ENCODE measurements around the gene TEX13A.
"Not testable (repeated sequence)": the region's sequence is repeated elsewhere in the genome, so short reads cannot be mapped to it uniquely, and the experiment has no call there.

The TEX13A gene

DNA sequence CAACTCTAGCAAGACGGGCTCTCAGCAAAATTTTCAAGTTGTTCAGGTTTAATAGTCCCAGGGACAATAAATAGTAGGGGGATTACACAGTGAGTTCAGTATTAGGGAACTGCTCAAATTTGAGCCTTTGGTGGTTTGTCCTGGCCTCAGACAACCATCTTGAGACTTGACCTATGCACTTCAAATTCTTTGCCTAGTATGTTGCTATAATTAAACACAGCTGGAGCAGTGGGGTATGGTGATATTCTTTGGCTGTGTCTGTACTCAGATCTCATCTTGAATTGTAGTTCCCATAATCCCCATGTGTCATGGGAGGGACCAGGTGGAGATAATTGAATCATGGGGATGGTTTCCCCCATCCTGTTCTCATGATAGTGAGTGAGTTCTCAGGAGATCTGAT, 43.3 kb upstream of the TEX13A start:
- DNase-seq (ENCODE audit: extremely low read depth, insufficient read length) = no peak
- Histone ChIP-seq H3K27me3 (replicated peaks; ENCODE audit: control insufficient read depth, insufficient read depth, low read length) (no peaks in the 10 kb centered on the region), H3K4me3 (replicated peaks; ENCODE audit: low read depth, low read length) (no peak overlapping the region)

DNA sequence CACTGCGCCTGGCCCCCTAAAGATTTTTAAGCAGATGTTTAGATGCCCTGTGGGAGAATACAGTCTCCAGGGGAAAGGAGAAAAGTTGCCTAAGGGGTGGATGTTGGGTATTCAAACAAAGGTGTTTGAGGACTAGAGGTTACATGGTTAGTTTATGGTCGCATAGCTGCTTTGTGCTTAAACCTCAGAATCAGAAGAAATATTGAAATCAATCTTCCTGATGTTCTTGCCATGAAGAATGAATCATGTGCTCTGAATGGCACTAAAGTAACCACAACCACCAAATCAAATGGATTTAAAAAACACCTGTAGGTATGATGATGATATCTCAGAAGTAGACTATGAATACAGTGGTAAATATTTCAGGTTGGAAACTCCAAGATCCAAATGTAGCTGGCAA, 42.7 kb upstream of the TEX13A start:
- Histone ChIP-seq H3K4me3 (replicated peaks; ENCODE audit: low read depth, low read length) (no peak overlapping the region), H3K36me3 (ENCODE audit: control insufficient read depth, insufficient read depth, low read length) (no peaks in the 10 kb centered on the region), H3K27me3 (replicated peaks; ENCODE audit: control insufficient read depth, insufficient read depth, low read length) (no peaks in the 10 kb centered on the region)
- DNase-seq (ENCODE audit: extremely low read depth, insufficient read length) = no peak
- TF ChIP-seq, protein P1, sequence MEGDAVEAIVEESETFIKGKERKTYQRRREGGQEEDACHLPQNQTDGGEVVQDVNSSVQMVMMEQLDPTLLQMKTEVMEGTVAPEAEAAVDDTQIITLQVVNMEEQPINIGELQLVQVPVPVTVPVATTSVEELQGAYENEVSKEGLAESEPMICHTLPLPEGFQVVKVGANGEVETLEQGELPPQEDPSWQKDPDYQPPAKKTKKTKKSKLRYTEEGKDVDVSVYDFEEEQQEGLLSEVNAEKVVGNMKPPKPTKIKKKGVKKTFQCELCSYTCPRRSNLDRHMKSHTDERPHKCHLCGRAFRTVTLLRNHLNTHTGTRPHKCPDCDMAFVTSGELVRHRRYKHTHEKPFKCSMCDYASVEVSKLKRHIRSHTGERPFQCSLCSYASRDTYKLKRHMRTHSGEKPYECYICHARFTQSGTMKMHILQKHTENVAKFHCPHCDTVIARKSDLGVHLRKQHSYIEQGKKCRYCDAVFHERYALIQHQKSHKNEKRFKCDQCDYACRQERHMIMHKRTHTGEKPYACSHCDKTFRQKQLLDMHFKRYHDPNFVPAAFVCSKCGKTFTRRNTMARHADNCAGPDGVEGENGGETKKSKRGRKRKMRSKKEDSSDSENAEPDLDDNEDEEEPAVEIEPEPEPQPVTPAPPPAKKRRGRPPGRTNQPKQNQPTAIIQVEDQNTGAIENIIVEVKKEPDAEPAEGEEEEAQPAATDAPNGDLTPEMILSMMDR (IDR thresholded peaks at IDR 0.05; ENCODE audit: insufficient read depth, low read length, poor library complexity, severe bottlenecking) = no peak

More for the DNA sequence above, 43.3 kb upstream of the TEX13A start:
- no peaks in the 10 kb centered on the region for H3K36me3 ChIP-seq (ENCODE audit: control insufficient read depth, insufficient read depth, low read length)
- TF ChIP-seq, protein P1 (IDR thresholded peaks at IDR 0.05; ENCODE audit: insufficient read depth, low read length, poor library complexity, severe bottlenecking) = no peak

DNA sequence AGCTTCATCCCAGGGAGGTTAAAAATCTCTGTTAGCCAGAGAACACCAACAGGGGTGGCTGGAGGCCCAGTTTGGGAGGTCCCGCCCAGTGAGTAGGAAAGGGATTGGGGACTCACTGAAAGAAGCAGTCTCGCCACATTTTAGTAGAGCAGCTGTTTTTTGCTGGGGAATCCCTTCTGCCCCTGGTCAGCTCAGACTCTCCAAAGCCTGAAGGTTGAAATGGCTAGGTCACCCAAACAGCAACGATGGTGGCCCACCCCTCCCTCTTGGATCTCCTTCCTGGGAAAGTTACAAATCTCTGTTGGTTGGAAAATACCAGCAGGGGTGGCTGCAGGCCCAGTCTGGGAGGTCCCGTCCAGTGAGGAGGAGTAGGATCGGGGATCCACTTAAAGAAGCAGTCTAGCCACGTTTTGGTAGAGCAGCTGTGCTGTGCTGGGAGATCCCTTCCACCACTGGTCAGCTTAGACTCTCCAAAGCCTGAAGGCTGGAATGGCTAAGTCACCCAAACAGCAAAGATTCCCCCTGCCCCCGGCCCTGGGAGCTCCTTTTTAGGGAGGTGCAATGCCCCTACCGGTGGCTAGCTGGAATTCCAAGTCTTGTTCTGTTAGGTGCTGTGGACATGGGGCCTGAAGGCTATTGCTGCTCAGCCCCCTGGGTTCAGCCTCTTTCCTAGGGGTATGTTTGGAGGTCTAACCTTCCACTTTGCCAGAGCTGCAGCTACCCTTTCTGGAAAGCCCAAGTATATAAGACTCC, 40.0 kb upstream of the TEX13A start:
- no peak overlapping the region for H3K4me3 ChIP-seq (replicated peaks; ENCODE audit: low read depth, low read length)
- H3K27me3 ChIP-seq (replicated peaks; ENCODE audit: control insufficient read depth, insufficient read depth, low read length) = no peaks in the 10 kb centered on the region
- TF ChIP-seq, protein P1 (IDR thresholded peaks at IDR 0.05; ENCODE audit: insufficient read depth, low read length, poor library complexity, severe bottlenecking) = no peak
- H3K36me3 ChIP-seq (ENCODE audit: control insufficient read depth, insufficient read depth, low read length) = no peaks in the 10 kb centered on the region
- DNase-seq (ENCODE audit: extremely low read depth, insufficient read length) = no peak

DNA sequence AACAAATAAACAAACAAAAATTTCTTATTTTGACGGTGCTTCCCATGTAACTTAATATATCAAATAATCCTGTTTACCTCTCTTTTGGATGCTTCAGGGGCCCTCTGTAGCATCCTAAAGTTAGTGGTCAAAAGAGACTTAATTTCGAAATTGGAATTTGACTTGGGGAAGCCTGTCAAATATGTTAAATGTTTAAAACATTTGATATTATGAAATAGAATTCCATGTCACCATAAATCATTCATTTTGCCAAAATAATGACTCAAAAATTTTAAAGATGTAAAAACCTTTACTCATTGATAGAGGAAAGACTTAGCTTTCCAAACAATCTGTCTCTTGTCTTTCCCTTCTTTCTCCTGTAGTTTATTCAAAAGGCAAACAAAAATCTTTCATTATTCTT, 20.6 kb upstream of the TEX13A start:
- DNase-seq (ENCODE audit: extremely low read depth, insufficient read length) = no peak
- Histone ChIP-seq H3K27me3 (replicated peaks; ENCODE audit: control insufficient read depth, insufficient read depth, low read length) (no peaks in the 10 kb centered on the region), H3K4me3 (replicated peaks; ENCODE audit: low read depth, low read length) (no peak overlapping the region), H3K36me3 (ENCODE audit: control insufficient read depth, insufficient read depth, low read length) (no peaks in the 10 kb centered on the region)
- TF ChIP-seq, protein P1 (IDR thresholded peaks at IDR 0.05; ENCODE audit: insufficient read depth, low read length, poor library complexity, severe bottlenecking) = no peak

DNA sequence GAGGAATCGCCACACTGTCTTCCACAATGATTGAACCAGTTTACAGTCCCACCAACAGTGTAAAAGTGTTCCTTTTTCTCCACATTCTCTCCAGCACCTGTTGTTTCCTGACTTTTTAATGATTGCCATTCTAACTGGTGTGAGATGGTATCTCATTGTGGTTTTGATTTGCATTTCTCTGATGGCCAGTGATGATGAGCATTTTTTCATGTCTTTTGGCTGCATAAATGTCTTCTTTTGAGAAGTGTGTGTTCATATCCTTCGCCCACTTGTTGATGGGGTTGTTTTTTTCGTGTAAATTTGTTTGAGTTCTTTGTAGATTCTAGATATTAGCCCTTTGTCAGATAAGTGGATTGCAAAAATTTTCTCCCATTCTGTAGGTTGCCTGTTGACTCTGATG, 16.9 kb upstream of the TEX13A start:
- not testable (repeated sequence) for H3K4me3 ChIP-seq (replicated peaks; ENCODE audit: low read depth, low read length); H3K36me3 ChIP-seq (ENCODE audit: control insufficient read depth, insufficient read depth, low read length); H3K27me3 ChIP-seq (replicated peaks; ENCODE audit: control insufficient read depth, insufficient read depth, low read length); DNase-seq (ENCODE audit: extremely low read depth, insufficient read length)

DNA sequence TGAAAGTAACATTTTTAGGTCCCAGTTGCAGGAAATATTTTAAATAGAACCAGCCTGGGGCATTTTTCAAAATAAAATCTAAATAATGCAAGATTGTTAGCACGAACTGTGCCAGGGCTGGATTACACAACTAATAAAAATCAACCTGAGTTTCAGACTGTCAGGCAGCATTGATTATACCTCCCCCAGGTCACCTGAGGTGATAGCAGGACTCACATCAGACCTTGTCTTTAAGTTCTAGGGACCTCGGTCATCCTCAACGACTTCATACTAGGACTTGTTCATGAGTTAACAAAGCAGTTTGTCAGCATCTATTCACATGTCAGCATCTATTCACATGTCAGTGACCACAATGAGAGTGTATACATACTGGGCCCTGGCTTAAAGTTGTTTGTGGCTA, 8.7 kb upstream of the TEX13A start:
- no peak for DNase-seq (ENCODE audit: extremely low read depth, insufficient read length)
- no peaks in the 10 kb centered on the region for H3K36me3 ChIP-seq (ENCODE audit: control insufficient read depth, insufficient read depth, low read length)
- no peaks in the 10 kb centered on the region for H3K27me3 ChIP-seq (replicated peaks; ENCODE audit: control insufficient read depth, insufficient read depth, low read length)
- H3K4me3 ChIP-seq (replicated peaks; ENCODE audit: low read depth, low read length) = no peak overlapping the region
- TF ChIP-seq, protein P1 (IDR thresholded peaks at IDR 0.05; ENCODE audit: insufficient read depth, low read length, poor library complexity, severe bottlenecking) = no peak
